ENCODE data around the gene CHIC1. TPM values are rescaled to one million over a fixed set of nuclear protein-coding genes. Genes with fewer than 3 reads are reported as not detected.
A peak's percentile ranks its signal among the peaks of the same experiment; 100 is the strongest.
"Not testable (repeated sequence)": the region's sequence is repeated elsewhere in the genome, so short reads cannot be mapped to it uniquely, and the experiment has no call there.

CHIC1 gene
- total RNA-seq, 5 donors from 2014 or later (not counting 1 experiment from before 2014, with no cell fraction given), result 9.7 to 14.9 (median 12.7) TPM

DNA sequence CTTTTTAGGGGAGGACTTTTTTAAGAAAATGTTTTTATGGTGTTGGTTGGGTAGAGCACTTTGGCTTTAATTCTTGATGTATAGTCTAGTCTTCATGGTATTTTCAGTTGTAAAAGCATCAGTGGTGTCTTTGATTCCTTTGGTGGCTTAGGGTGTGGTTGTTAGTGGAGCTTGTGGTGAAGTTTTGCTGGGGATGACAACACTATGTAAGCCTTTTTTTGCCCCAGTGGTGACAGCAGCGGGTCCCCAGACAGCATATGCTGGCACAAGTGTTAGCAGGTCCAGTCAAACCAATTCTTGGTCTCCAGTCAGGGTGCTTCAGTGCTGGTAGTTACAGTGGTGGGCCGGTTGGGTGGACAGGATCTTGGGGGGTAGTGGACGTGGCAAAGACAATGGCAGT lies 52.0 kb downstream of the CHIC1 start:
- CTCF ChIA-PET, result no interaction called here
- no peak for DNase-seq
- POLR2A ChIA-PET, result no interaction called here
- H3K9me3 ChIP-seq, result no peaks in the 10 kb centered on the region
- peaks cover 0 to 2% of the 10 kb centered on the region in 2 donors for H3K36me3 ChIP-seq (ENCODE audit: control insufficient read depth in 2 of 2, extremely low read depth in 1 of 2, insufficient read depth in 1 of 2, low read length in 1 of 2)
- peaks cover 9 to 23% (median 12%) of the 10 kb centered on the region in 3 donors for H3K4me1 Mint-ChIP-seq
- H3K27ac ChIP-seq (ENCODE audit: low read length), result no peak overlapping the region
- no peak overlapping the region for H3K4me3 ChIP-seq (ENCODE audit: control insufficient read depth in 1 of 2, extremely low read depth in 1 of 2, low read length in 1 of 2)
- 60% methylated on average over 1 of the region's 3 CpGs for WGBS (ENCODE audit: insufficient coverage)
- no peaks in the 10 kb centered on the region for H3K27me3 ChIP-seq (replicated peaks in 1 of 2; ENCODE audit: control insufficient read depth in 2 of 2, extremely low read depth in 1 of 2, insufficient read depth in 2 of 2, low read length in 1 of 2)
- no peak for ATAC-seq (replicated peaks in 1 of 4)
- peak overlapping the region in 1 of 2 donors; percentile 43 for H3K27ac Mint-ChIP-seq
- H3K9me3 Mint-ChIP-seq, result peaks cover 10 to 32% (median 13%) of the 10 kb centered on the region in 3 donors
- H3K27me3 Mint-ChIP-seq, result peaks cover 0 to 22% of the 10 kb centered on the region in 2 donors
- H3K4me1 ChIP-seq (ENCODE audit: control insufficient read depth in 1 of 2, extremely low read depth in 1 of 2, insufficient read depth in 2 of 2, low read length in 2 of 2), result peaks cover 0 to 7% of the 10 kb centered on the region in 2 experiments
- peak overlapping the region in 1 of 3 donors; percentile 13 for H3K4me3 Mint-ChIP-seq
- peaks cover 56% of the 10 kb centered on the region for H3K36me3 Mint-ChIP-seq

DNA sequence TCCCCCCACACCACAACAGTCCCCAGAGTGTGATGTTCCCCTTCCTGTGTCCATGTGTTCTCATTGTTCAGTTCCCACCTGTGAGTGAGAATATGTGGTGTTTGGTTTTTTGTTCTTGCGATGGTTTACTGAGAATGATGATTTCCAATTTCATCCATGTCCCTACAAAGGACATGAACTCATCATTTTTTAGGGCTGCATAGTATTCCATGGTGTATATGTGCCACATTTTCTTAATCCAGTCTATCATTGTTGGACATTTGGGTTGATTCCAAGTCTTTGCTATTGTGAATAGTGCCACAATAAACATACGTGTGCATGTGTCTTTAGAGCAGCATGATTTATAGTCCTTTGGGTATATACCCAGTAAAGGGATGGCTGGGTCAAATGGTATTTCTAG lies 78.7 kb downstream of the CHIC1 start:
- H3K4me3 ChIP-seq (ENCODE audit: control insufficient read depth in 1 of 2, extremely low read depth in 1 of 2, low read length in 1 of 2); H3K4me3 Mint-ChIP-seq; DNase-seq; POLR2A ChIA-PET; CTCF ChIA-PET; H3K27me3 Mint-ChIP-seq; H3K9me3 ChIP-seq; H3K27ac ChIP-seq (ENCODE audit: low read length); ATAC-seq (replicated peaks in 1 of 4); H3K27ac Mint-ChIP-seq; H3K27me3 ChIP-seq (replicated peaks in 1 of 2; ENCODE audit: control insufficient read depth in 2 of 2, extremely low read depth in 1 of 2, insufficient read depth in 2 of 2, low read length in 1 of 2); H3K4me1 ChIP-seq (ENCODE audit: control insufficient read depth in 1 of 2, extremely low read depth in 1 of 2, insufficient read depth in 2 of 2, low read length in 2 of 2); H3K36me3 ChIP-seq (ENCODE audit: control insufficient read depth in 2 of 2, extremely low read depth in 1 of 2, insufficient read depth in 1 of 2, low read length in 1 of 2): not testable (repeated sequence)
- peaks cover 14 to 44% (median 23%) of the 10 kb centered on the region in 3 donors for H3K9me3 Mint-ChIP-seq
- H3K4me1 Mint-ChIP-seq, result peaks cover 0 to 17% (median 2%) of the 10 kb centered on the region in 3 donors
- no CpG with 5 or more reads among the region's 2 CpGs for WGBS (ENCODE audit: insufficient coverage)
- peaks cover 68% of the 10 kb centered on the region for H3K36me3 Mint-ChIP-seq

DNA sequence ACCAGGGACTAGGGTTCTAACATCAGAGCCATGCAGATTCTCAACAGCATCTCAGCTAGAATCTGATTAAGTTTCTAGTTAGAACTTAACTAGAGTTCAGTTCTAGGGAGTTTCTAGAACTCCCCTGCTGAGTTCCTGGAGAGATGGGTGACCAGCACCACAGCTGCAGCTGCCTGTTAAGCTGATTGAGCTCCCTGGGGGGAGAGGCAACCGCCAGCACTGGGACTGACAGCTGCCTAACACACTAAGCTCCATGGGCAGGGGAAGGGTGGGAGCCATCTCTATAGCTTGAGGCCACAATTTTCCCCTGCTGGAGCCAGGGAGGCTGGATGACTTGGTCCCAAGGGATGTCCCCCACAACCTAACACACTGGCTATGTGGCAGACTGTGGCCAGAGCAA lies 84.2 kb downstream of the CHIC1 start:
- Histone ChIP-seq H3K27ac (ENCODE audit: low read length) (no peak overlapping the region), H3K4me3 (ENCODE audit: control insufficient read depth in 1 of 2, extremely low read depth in 1 of 2, low read length in 1 of 2) (no peak overlapping the region), H3K9me3 (peaks cover 3% of the 10 kb centered on the region), H3K36me3 (ENCODE audit: control insufficient read depth in 2 of 2, extremely low read depth in 1 of 2, insufficient read depth in 1 of 2, low read length in 1 of 2) (no peaks in the 10 kb centered on the region), H3K27me3 (replicated peaks in 1 of 2; ENCODE audit: control insufficient read depth in 2 of 2, extremely low read depth in 1 of 2, insufficient read depth in 2 of 2, low read length in 1 of 2) (no peaks in the 10 kb centered on the region), H3K4me1 (ENCODE audit: control insufficient read depth in 1 of 2, extremely low read depth in 1 of 2, insufficient read depth in 2 of 2, low read length in 2 of 2) (no peaks in the 10 kb centered on the region)
- Mint-ChIP-seq H3K4me1 (no peaks in the 10 kb centered on the region), H3K27ac (no peak overlapping the region), H3K27me3 (no peaks in the 10 kb centered on the region), H3K4me3 (no peak overlapping the region), H3K9me3 (peaks cover 8 to 12% (median 9%) of the 10 kb centered on the region in 3 donors), H3K36me3 (peaks cover 27% of the 10 kb centered on the region)
- CTCF ChIA-PET, result no interaction called here
- POLR2A ChIA-PET, result no interaction called here
- ATAC-seq (replicated peaks in 1 of 4), result no peak
- no CpG with 5 or more reads among the region's 1 CpG for WGBS (ENCODE audit: insufficient coverage)
- no peak for DNase-seq

DNA sequence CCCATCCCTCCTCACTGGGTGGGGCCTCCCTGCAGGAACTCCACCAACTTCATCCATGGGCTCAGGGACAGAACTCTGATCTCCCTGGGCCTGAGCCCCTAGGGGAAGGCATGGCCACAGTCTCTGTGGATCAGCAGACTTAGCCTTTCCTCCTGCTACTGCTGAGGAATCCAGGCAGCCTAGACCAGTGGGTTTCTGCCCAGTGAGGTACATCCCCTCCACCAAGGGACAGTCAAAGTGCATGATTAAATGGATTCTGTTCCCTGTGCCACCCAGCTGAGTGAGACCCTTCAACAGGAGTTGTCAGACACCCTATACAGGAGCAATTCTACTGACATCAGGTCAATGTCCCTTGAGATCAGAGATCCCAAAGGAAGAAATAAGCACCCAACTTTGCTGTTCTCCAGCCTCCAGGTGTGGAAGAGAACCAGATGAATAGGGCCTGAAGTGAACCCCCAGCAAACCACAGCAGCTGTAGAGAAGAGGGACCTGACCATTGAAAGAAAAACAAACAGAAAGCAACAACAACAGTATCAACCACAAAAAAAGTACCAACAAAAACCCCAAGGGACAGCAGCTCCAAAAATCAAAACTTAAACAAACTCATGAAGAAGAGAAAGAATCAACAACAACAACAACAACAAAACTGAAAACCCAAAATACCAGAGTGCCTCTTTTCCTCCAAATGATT lies 84.8 kb downstream of the CHIC1 start:
- H3K36me3 Mint-ChIP-seq, result peaks cover 27% of the 10 kb centered on the region
- H3K4me3 Mint-ChIP-seq, result no peak overlapping the region
- ATAC-seq (replicated peaks in 1 of 4), result no peak
- H3K9me3 Mint-ChIP-seq, result peaks cover 8 to 17% (median 13%) of the 10 kb centered on the region in 3 donors
- no peak overlapping the region for H3K27ac Mint-ChIP-seq
- no peak overlapping the region for H3K27ac ChIP-seq (ENCODE audit: low read length)
- peaks cover 3% of the 10 kb centered on the region for H3K9me3 ChIP-seq
- no peaks in the 10 kb centered on the region for H3K27me3 ChIP-seq (replicated peaks in 1 of 2; ENCODE audit: control insufficient read depth in 2 of 2, extremely low read depth in 1 of 2, insufficient read depth in 2 of 2, low read length in 1 of 2)
- no peaks in the 10 kb centered on the region for H3K4me1 Mint-ChIP-seq
- POLR2A ChIA-PET, result no interaction called here
- H3K36me3 ChIP-seq (ENCODE audit: control insufficient read depth in 2 of 2, extremely low read depth in 1 of 2, insufficient read depth in 1 of 2, low read length in 1 of 2), result no peaks in the 10 kb centered on the region
- CTCF ChIA-PET, result no interaction called here
- H3K4me1 ChIP-seq (ENCODE audit: control insufficient read depth in 1 of 2, extremely low read depth in 1 of 2, insufficient read depth in 2 of 2, low read length in 2 of 2), result no peaks in the 10 kb centered on the region
- no peak for DNase-seq
- no peaks in the 10 kb centered on the region for H3K27me3 Mint-ChIP-seq
- no peak overlapping the region for H3K4me3 ChIP-seq (ENCODE audit: control insufficient read depth in 1 of 2, extremely low read depth in 1 of 2, low read length in 1 of 2)

- H3K4me1 Mint-ChIP-seq; ATAC-seq (replicated peaks in 1 of 4); H3K36me3 ChIP-seq (ENCODE audit: control insufficient read depth in 2 of 2, extremely low read depth in 1 of 2, insufficient read depth in 1 of 2, low read length in 1 of 2); DNase-seq; POLR2A ChIA-PET; H3K4me3 ChIP-seq (ENCODE audit: control insufficient read depth in 1 of 2, extremely low read depth in 1 of 2, low read length in 1 of 2); CTCF ChIA-PET; H3K4me1 ChIP-seq (ENCODE audit: control insufficient read depth in 1 of 2, extremely low read depth in 1 of 2, insufficient read depth in 2 of 2, low read length in 2 of 2); H3K27me3 ChIP-seq (replicated peaks in 1 of 2; ENCODE audit: control insufficient read depth in 2 of 2, extremely low read depth in 1 of 2, insufficient read depth in 2 of 2, low read length in 1 of 2); H3K9me3 ChIP-seq; H3K27ac ChIP-seq (ENCODE audit: low read length); H3K4me3 Mint-ChIP-seq; H3K27ac Mint-ChIP-seq: not testable (repeated sequence)
- WGBS (ENCODE audit: insufficient coverage), result no CpG with 5 or more reads among the region's 1 CpG
- Mint-ChIP-seq H3K36me3 (peaks cover 48% of the 10 kb centered on the region), H3K27me3 (peaks cover 0 to 15% of the 10 kb centered on the region in 2 donors), H3K9me3 (peaks cover 9 to 21% (median 14%) of the 10 kb centered on the region in 3 donors)
Observed at GRCh38 chrX:73661322-73661721, 98.3 kb downstream of the CHIC1 start.

- Histone ChIP-seq H3K27ac (ENCODE audit: low read length) (no peak overlapping the region), H3K9me3 (peaks cover 6% of the 10 kb centered on the region), H3K4me1 (ENCODE audit: control insufficient read depth in 1 of 2, extremely low read depth in 1 of 2, insufficient read depth in 2 of 2, low read length in 2 of 2) (no peaks in the 10 kb centered on the region), H3K27me3 (replicated peaks in 1 of 2; ENCODE audit: control insufficient read depth in 2 of 2, extremely low read depth in 1 of 2, insufficient read depth in 2 of 2, low read length in 1 of 2) (no peaks in the 10 kb centered on the region), H3K4me3 (ENCODE audit: control insufficient read depth in 1 of 2, extremely low read depth in 1 of 2, low read length in 1 of 2) (no peak overlapping the region), H3K36me3 (ENCODE audit: control insufficient read depth in 2 of 2, extremely low read depth in 1 of 2, insufficient read depth in 1 of 2, low read length in 1 of 2) (peaks cover 0 to 2% of the 10 kb centered on the region in 2 donors)
- Mint-ChIP-seq H3K4me1 (peaks cover 0 to 10% (median 2%) of the 10 kb centered on the region in 3 donors), H3K27me3 (peaks cover 0 to 12% of the 10 kb centered on the region in 2 donors), H3K4me3 (no peak overlapping the region), H3K9me3 (peaks cover 9 to 20% (median 11%) of the 10 kb centered on the region in 3 donors), H3K36me3 (peaks cover 42% of the 10 kb centered on the region), H3K27ac (no peak overlapping the region)
- DNase-seq (no peak), ATAC-seq (replicated peaks in 1 of 4) (no peak)
- CTCF ChIA-PET, result interaction anchor here in 1 of 2 donors (0.5 kb wide), 1 partner anchor 265 kb away, joined by 9 read pairs; no protein-coding TSS in a partner anchor
- POLR2A ChIA-PET, result no interaction called here
- 100% methylated on average over 1 of the region's 5 CpGs for WGBS (ENCODE audit: insufficient coverage)
Observed at GRCh38 chrX:73668779-73669178, 105.8 kb downstream of the CHIC1 start.

Data from T-cell (primary cell).